ENCODE results near the gene DCP1B. TPM values are rescaled to one million over a fixed set of nuclear protein-coding genes. Genes with fewer than 3 reads are reported as not detected.

Gene DCP1B
- 4.9 and 6.0 TPM in 2 replicates for total RNA-seq

- peak; percentile 96 for DNase-seq (ENCODE audit: low read depth, low spot score)
Observed at GRCh38 chr12:2004113-2004929, at the start of gene DCP1B. Gene DCP1B, minus strand, starts transcription at chr12:2004457. Its CDS starts 26 bp downstream, at chr12:2004431.

- no peak for DNase-seq (ENCODE audit: low read depth, low spot score)
Observed at GRCh38 chr12:2053691-2054090, 49.4 kb upstream of the DCP1B start.

DNA sequence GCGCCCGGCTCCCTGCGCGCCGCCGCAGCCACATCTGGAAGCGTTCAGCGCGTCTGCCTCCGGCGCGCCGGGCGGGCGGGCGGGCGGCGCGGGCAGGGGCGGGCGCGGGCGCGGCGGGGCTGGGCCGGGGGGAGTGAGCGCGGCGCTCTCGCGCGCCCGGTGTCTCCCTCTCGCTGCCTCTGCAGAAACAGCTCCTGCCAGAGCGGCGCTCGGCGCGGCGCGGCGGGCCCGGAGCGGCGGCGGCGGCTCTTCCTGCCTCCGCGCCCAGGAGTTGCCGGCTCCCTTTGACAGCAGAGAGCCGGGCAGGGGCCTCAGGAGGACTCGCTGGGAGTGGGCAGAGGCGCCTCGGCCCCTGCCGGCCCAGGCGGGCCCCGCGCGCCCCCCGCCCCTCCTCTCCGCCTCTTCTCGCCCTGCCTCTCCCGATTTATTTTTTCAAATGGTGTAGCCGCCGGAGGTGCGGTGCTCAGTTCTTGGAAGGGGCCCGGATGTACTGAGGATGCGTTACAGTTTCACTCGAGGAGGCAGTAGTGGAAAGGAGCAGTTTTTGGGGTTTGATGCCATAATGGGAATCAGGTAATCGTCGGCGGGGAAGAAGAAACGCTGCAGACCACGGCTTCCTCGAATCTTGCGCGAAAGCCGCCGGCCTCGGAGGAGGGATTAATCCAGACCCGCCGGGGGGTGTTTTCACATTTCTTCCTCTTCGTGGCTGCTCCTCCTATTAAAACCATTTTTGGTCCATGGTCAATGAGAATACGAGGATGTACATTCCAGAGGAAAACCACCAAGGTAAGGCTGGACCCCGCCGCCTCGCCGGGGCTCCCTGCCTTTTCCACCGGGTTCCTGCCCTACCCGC is 48.8 kb upstream of the DCP1B start, which contains the start of gene CACNA1C:
Gene CACNA1C, plus strand, starts transcription at position 162 of the 853 bp plus-strand sequence. Its CDS starts 576 bp downstream, at position 738.
- DNase-seq (ENCODE audit: low read depth, low spot score), result no peak

- DNase-seq (ENCODE audit: low read depth, low spot score), result no peak
Observed at GRCh38 chr12:2051700-2052621, 47.7 kb upstream of the DCP1B start.

DNA sequence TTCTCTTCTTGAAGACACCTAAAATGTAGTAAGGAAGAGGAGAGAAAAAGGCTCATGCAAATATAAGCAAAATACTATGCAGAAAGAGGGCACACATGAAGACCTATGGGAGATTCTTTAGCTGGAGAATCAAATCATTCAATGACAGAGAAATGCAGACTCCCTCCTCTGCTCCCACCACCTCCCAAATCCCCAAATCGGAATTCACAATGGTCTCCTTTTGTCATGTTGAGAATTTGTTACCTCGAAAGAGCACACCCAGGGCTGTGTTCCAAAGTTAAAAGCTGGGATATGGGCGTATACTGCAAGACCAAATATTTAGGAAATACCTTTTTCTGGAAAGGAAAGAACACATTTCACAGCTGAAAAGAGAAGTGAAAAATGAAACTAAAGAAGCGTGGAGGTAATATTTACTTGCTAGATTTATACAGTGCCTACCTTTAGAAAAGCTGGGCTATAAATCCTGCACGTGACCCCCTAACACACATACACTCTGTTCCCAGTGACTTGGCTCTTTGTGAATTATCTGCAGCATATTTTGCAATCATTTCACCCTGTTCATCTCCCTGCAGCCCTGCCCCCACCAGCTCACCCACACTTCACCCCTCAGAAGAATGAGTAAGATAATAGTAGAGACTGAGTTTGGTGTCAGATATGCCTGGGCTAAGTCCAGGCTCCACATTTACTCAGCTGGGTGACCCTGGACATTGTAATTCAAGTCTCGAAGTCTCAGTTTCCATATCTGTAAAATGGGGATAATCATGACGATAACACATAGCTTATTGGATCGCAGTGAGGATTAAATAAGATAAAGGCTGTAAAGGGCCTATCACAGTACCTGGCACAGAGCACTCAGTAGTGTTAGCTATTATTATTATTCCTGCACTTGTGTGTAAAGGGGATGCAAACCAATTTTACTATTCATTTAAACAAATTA is 45.6 kb upstream of the DCP1B start:
- DNase-seq (ENCODE audit: low read depth, low spot score), result no peak

DNA sequence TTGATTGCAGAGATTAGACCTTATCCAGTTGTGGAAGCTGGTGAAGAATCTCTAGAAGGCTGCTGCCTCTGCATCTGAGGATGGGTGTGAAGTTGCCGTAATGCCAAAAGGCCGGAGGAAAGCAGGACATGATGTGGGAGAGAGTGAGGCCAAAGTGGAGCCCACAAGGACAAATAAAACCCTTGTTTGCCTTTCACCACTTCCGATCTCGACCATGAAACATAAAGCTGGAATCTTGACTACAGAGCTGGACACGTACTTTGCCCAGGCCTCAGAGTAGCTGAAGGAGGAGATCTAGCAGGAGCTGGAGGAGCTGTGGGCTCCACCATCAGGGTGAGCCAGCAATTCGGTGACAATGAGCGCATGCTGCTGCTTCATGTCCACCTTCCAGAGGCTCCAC is 43.5 kb upstream of the DCP1B start:
- DNase-seq (ENCODE audit: low read depth, low spot score), result no peak

- no peak for DNase-seq (ENCODE audit: low read depth, low spot score)
Observed at GRCh38 chr12:2046957-2047356, 42.7 kb upstream of the DCP1B start.

- no peak for DNase-seq (ENCODE audit: low read depth, low spot score)
Observed at GRCh38 chr12:2044165-2044564, 39.9 kb upstream of the DCP1B start.

DNA sequence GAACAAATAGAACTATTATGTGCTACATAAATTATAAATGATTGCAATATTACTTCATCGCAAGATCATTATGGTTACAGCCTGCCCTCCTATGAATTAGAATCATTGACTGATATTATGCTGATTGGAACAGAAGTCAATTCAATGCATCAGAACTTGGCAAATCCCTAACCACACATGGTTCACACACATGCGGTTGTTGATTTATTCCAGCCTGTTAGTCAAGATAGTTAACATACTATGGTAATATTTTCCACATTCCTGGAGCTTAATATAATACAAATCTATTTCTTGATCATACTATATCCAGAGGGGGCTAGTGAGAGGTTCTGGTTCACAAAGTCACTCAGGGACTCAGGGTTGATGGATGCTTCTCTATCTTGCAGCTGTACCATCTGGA is 38.8 kb upstream of the DCP1B start:
- no peak for DNase-seq (ENCODE audit: low read depth, low spot score)

DNA sequence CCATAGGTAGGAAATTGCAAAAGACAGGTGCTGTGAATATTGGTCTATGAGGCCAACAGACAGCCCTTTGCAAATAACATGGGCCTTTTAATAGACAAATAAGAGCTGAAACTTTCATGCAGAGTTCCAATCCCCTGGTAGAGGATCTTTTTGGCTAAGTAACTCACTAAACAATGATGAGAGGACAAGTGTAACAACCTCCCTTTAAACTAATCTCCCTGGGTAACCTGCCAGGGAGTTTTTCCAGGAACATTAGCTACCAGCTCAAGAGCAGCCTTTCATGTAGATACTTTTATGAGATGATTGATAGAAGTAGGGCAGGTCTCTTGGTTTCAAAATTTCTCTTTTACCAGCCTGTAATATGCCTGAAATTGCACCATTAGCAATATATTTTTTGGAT is 34.8 kb upstream of the DCP1B start:
- no peak for DNase-seq (ENCODE audit: low read depth, low spot score)

GRCh38 chr12:2035431-2036055 is 31.3 kb upstream of the DCP1B start:
- no peak for DNase-seq (ENCODE audit: low read depth, low spot score)

DNA sequence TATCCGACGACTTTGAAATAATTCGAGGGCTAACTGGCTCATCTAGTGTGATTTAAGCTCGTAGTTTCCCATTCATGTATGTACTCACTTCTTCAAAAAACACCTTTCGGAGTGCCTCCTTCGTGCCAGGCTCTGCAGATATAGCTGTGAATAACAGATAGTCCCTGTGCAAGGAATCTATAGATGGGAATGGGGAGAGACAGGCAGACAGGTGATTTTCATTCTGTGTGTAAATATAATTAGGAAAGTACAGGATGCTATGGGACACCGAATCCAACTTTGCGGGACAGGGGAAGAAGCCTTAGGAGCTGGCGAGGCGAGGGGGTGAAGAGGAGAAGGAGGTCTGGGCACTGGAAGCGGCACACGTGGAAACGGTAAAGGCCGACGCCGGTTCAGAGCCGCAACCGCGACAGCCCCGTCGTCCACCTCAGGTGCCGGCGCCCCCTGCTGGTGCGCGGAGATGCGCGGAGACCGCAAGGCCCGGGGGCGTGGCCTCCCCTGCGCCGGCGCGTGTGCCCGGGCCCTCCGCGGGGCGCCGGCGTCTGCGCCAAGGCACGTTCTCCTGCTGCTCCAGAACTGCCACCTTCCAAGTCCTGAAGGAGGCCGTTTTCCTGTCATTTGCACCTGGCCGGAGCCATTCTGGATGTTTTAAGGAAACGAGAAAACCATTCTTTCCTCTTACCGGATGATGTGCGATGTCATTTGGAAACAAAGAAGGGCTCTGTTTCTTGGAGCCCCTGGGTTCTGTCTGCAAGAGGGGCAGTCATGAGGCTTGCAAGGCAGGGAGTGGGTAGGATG is 30.6 kb upstream of the DCP1B start:
- peak; percentile 8 for DNase-seq (ENCODE audit: low read depth, low spot score)

GRCh38 chr12:2032506-2032905 is 28.2 kb upstream of the DCP1B start:
- DNase-seq (ENCODE audit: low read depth, low spot score), result no peak

DNA sequence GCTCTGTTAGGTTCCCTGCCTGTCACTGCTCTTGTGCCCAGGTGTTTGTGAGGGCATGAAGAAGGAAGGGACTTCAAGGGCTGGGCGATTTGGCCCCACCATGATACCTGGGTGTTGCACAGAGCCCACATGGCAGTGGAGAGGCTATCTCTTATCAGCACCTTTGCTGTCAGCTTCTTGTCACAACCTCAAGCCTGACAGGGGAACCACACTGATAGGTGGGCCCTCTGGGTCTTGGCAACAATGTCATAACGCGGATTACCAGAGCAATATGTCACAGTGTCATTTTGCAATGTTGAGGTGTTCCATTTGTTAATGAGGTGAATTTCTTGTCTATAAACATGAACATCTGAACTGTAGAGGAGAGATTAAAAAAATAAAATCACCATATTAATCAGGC is 25.6 kb upstream of the DCP1B start:
- no peak for DNase-seq (ENCODE audit: low read depth, low spot score)

DNA sequence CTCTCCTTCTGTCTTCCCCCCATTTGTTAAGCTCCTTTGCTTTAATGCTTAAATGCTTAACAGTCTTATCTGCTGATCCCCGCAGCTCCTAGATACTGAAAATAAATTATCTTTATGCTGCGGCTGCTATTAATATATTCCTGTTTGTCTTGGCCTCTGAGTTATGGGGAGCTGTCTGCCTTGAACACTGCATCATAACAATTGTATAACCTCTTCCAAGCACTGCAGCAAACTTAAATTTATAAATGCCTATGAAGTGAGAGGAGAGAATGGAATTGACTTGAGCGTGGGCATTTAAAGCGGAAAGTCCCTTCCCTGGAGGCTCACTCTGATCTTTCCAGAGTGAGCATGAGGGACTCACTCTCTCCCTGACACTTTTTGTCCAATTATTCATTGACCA is 23.1 kb upstream of the DCP1B start:
- no peak for DNase-seq (ENCODE audit: low read depth, low spot score)

DNA sequence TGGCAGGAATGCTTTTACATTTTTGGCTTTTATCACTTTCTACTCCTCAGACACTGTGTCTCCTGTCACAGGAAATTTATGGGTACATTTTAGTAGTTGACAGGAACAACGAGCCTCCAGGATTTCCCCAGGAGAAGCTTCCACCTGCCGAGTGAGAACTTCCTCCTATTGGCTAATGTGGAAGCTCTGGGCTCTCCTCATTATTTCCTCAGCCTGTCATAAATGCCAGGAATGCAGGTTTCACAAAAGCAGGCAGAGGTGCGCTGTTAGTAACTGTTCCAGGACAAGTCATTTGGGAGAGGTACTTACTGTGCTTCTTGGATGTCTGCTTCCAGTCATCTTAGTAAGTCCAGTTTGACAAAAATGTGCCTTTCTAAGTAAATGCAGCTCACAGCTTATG is 19.1 kb upstream of the DCP1B start:
- no peak for DNase-seq (ENCODE audit: low read depth, low spot score)

- DNase-seq (ENCODE audit: low read depth, low spot score), result no peak
Observed at GRCh38 chr12:2020511-2020910, 16.3 kb upstream of the DCP1B start.

DNA sequence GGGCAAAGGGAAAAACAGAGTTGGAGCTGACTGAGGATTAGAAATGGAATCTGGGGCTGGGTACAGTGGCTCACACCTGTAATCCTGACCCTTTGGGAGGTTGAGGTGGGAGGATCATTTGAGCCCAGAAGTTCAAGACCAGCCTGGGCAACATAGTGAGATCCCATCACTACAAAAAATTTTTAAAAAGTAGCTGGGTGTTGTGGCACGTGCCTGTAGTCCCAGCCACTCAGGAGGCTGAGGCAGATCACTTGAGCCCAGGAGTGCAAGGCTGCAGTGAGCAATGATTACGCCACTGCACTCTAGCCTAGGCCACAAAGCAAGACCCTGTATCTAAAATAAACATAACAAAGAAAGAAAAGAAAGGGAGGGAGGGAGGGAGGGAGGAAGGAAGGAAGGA is 14.9 kb upstream of the DCP1B start:
- DNase-seq (ENCODE audit: low read depth, low spot score), result no peak

- DNase-seq (ENCODE audit: low read depth, low spot score), result no peak
Observed at GRCh38 chr12:2018391-2018790, 14.1 kb upstream of the DCP1B start.

All from pulmonary artery endothelial cell (primary cell).